Endothelial cell of umbilical vein (primary cell): Measurements from ENCODE around the gene ABL1. TPM values are rescaled to one million over a fixed set of nuclear protein-coding genes. Genes with fewer than 3 reads are reported as not detected.

ENCODE experiments used
- BruUV-seq: library from RNA; stranded (reverse); fragments of 400-500 nt; replicated peaks from 2 replicates; lab custom pipeline; 2021; lab: Mats Ljungman, UMichigan
- CTCF ChIA-PET: fragments of 300-600, 350-600 bp; sonication (Branson Sonifier 250); formaldehyde crosslinking; loops from one replicate; lab custom pipeline; 2021; ENCODE audit warnings: antibody characterized with exemption, inconsistent platforms; lab: Charles Lee
- POLR2A ChIA-PET: fragments of 300-600, 350-600 bp; sonication (Branson Sonifier 250); formaldehyde crosslinking; loops from one replicate; lab custom pipeline; 2021; ENCODE audit warnings: antibody characterized with exemption, inconsistent platforms; lab: Charles Lee
- DNase-seq: peaks from one replicate; pipeline ENCODE4 v3.0.0-alpha.2; 2011; ENCODE audit warnings: low read depth, low spot score
- FAIRE-seq: peaks from 2 replicates; lab custom pipeline; 2011; peaks lifted over from hg19 to GRCh38; lab: Jason Lieb, UNC
- H2AFZ ChIP-seq: 2 replicates; pipeline ENCODE4 v1.6.0; 2012; ENCODE audit warnings: low read depth, low read length, control low read depth, inconsistent platforms
- H3K27ac ChIP-seq: 2 replicates; pipeline ENCODE4 v1.5.1; 2011; ENCODE audit warnings: low read depth, mild to moderate bottlenecking, control low read depth, low read length, moderate library complexity; ENCODE audit not compliant: insufficient read depth
- H3K27me3 ChIP-seq, 2 experiments: 2 replicates each; pipeline versions ENCODE4 v1.6.0 to v1.6.1; 2011; ENCODE audit warnings: low read length in 2 of 2, mixed read lengths in 1 of 2; ENCODE audit not compliant: control insufficient read depth in 2 of 2, insufficient read depth in 2 of 2
- H3K36me3 ChIP-seq, 2 experiments: 2 replicates in 1 of 2; 3 replicates in 1 of 2; pipeline ENCODE4 v1.5.1; 2011; ENCODE audit warnings: low read length in 2 of 2, mild to moderate bottlenecking in 1 of 2, moderate library complexity in 1 of 2; ENCODE audit not compliant: control insufficient read depth in 2 of 2, insufficient read depth in 2 of 2; ENCODE audit errors: extremely low read depth in 1 of 2
- H3K4me1 ChIP-seq: 3 replicates; pipeline ENCODE4 v1.5.1; 2011; ENCODE audit warnings: mild to moderate bottlenecking, low read length; ENCODE audit not compliant: control insufficient read depth, insufficient read depth; ENCODE audit errors: extremely low read depth
- H3K4me2 ChIP-seq: 2 replicates; pipeline ENCODE4 v1.6.1; 2011; ENCODE audit warnings: low read length, control low read depth, mixed read lengths; ENCODE audit not compliant: insufficient read depth
- H3K4me3 ChIP-seq, 3 experiments: fragments of 200-600 bp in 1 of 3; sonication (generic), shearing (Covaris generic) in 1 of 3; replicated peaks in 1 of 3; 2 replicates each; pipeline ENCODE4 v1.5.1; 2011 to 2016; ENCODE audit warnings: control low read depth in 3 of 3, low read length in 3 of 3, mild to moderate bottlenecking in 2 of 3, inconsistent platforms in 1 of 3, low read depth in 1 of 3, moderate library complexity in 1 of 3; ENCODE audit not compliant: insufficient read depth in 1 of 3
- H3K79me2 ChIP-seq: 2 replicates; pipeline ENCODE4 v1.6.0; 2012; ENCODE audit warnings: low read length, inconsistent platforms; ENCODE audit not compliant: control insufficient read depth, insufficient read depth
- H3K9ac ChIP-seq: replicated peaks from 2 replicates; pipeline ENCODE3; 2011; ENCODE audit warnings: low read length, control low read depth; ENCODE audit not compliant: insufficient read depth; ENCODE audit errors: extremely low read depth
- H3K9me1 ChIP-seq: replicated peaks from 3 replicates; pipeline ENCODE4 v1.6.0; 2011; ENCODE audit warnings: mild to moderate bottlenecking, low read length; ENCODE audit not compliant: control insufficient read depth, insufficient read depth; ENCODE audit errors: extremely low read depth
- H3K9me3 ChIP-seq: replicated peaks from 2 replicates; pipeline ENCODE4 v1.5.1; 2012; ENCODE audit warnings: low read length, inconsistent platforms; ENCODE audit not compliant: control insufficient read depth, insufficient read depth
- H4K20me1 ChIP-seq: replicated peaks from 2 replicates; pipeline ENCODE3; 2011; ENCODE audit warnings: mild to moderate bottlenecking, low read length; ENCODE audit not compliant: control insufficient read depth, insufficient read depth; ENCODE audit errors: extremely low read depth
- EZH2 ChIP-seq: IDR thresholded peaks from 2 replicates; pipeline ENCODE4 v1.6.1; 2012; ENCODE audit warnings: borderline replicate concordance, low read depth, mild to moderate bottlenecking, moderate library complexity, low read length, inconsistent platforms; ENCODE audit not compliant: severe bottlenecking
- FOS ChIP-seq: IDR thresholded peaks from 2 replicates; pipeline ENCODE4 v1.6.1; 2011; ENCODE audit warnings: mild to moderate bottlenecking, low read length, moderate library complexity, borderline replicate concordance; ENCODE audit not compliant: insufficient read depth
- GATA2 ChIP-seq: IDR thresholded peaks from 2 replicates; pipeline ENCODE4 v1.7.0; 2011; ENCODE audit warnings: low read depth, mild to moderate bottlenecking, moderate library complexity, mixed read lengths, low read length; ENCODE audit not compliant: insufficient read length, insufficient read depth
- JUN ChIP-seq: IDR thresholded peaks from 2 replicates; pipeline ENCODE4 v1.6.1; 2011; ENCODE audit warnings: borderline replicate concordance, low read depth; ENCODE audit not compliant: insufficient read length, insufficient read depth
- MAX ChIP-seq: IDR thresholded peaks from 2 replicates; pipeline ENCODE4 v1.6.1; 2011; ENCODE audit not compliant: insufficient read depth, insufficient read length
- MYC ChIP-seq: IDR thresholded peaks from one replicate; pipeline ENCODE4 v1.6.1; 2011; ENCODE audit warnings: mild to moderate bottlenecking, low read depth, low read length
- POLR2A ChIP-seq: IDR thresholded peaks from 2 replicates; pipeline ENCODE4 v1.6.1; 2012; ENCODE audit warnings: low read depth, mild to moderate bottlenecking, control low read depth, low read length
- POLR2AphosphoS5 ChIP-seq: IDR thresholded peaks from 2 replicates; pipeline ENCODE4 v1.6.1; 2012; ENCODE audit warnings: low read depth, mild to moderate bottlenecking, control low read depth, low read length, moderate library complexity; ENCODE audit not compliant: insufficient read depth
- dilution Hi-C: fragments of 300-500 bp; cut with MboI; formaldehyde crosslinking; loops from one replicate; pipeline ENCODE4 v1.15.0; 2019; ENCODE audit warnings: low sequenced_read_pairs; ENCODE audit not compliant: extremely low pct_ligation_motif_present
- intact Hi-C: fragments of 100-400 bp; cut with micrococcal nuclease; formaldehyde crosslinking; loops from one replicate; pipeline ENCODE4 v1.10.0; 2022
- polyA plus RNA-seq, 4 experiments: library from polyadenylated mRNA; depleted of rRNA in 3 of 4; stranded (reverse) in 3 of 4; unstranded in 1 of 4; fragments of >200 nt; gene quantifications; 2 replicates each; pipeline versions ENCODE4 v1.2.1 to v1.2.3, GENCODE V29; 2011 to 2012; ENCODE audit warnings: missing spikeins in 1 of 4
- total RNA-seq: library from RNA; stranded (reverse); gene quantifications from 2 replicates; pipeline ENCODE4 v1.2.3, GENCODE V29; 2021
- TF ChIP-seq, protein P1 (sequence below), 2 donors: IDR thresholded peaks; 1 replicate in 1 of 2; 2 replicates in 1 of 2; pipeline ENCODE4 v1.5.1; 2011; ENCODE audit warnings: low read length in 2 of 2, mild to moderate bottlenecking in 2 of 2, moderate library complexity in 2 of 2, control low read depth in 1 of 2, inconsistent platforms in 1 of 2, low read depth in 1 of 2; ENCODE audit not compliant: insufficient read depth in 1 of 2; ENCODE audit errors: extremely low read depth in 1 of 2

The ABL1 gene
- total and polyA plus RNA-seq, 2 donors (not counting 3 experiments of a cell fraction or from before 2014, with no cell fraction given) = 32.1 to 87.1 TPM

DNA sequence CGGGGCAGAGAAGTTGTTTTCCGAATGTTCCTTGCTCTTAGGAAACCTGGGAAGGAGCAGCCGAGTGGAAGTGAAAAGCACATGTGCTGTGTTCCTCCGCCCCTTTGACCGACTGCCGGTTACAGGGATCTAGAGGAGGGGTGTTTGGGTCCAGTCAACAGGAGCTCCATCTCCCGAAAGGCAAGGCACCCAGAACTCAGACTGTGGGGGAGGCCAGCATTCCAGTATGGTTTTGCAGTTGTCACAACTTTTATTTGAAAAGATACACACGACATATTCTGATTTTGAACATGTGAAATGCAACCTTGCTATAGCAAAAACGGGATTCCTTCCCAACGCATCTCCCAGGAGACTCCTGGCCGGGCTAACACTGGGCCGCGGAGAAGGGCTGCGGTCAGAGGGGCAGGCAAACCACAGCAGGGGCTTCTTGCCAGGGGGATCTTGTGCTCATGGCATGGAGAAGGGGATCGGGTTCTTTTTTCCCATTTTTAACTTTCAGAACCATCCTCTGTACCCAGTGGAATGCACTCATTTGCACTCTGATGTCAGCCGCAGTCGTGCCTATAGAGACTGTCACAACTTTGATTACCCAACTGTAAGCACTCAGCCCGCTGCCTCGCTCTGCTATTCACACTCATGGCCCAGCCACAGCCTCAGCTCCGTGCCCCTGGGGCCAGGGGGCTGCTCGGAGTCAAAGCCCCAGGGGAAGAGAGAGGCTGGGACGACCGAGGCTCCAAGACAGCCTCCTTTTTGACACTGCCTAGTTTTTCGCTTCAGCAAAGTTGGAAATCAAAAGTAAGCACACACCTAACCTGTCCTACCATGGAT, 57.6 kb downstream of the ABL1 start:
- no TSS peak for BruUV-seq
- no peaks in the 10 kb centered on the region for H3K79me2 ChIP-seq
- H3K4me2 ChIP-seq = no peak overlapping the region
- H3K4me1 ChIP-seq = no peaks in the 10 kb centered on the region
- peaks cover 15 to 29% of the 10 kb centered on the region in 2 experiments for H3K36me3 ChIP-seq
- no peak overlapping the region for H3K27ac ChIP-seq
- no peak for DNase-seq
- H2AFZ ChIP-seq = no peak overlapping the region
- no peaks in the 10 kb centered on the region for H4K20me1 ChIP-seq
- no peaks in the 10 kb centered on the region for H3K9me1 ChIP-seq
- H3K27me3 ChIP-seq = no peaks in the 10 kb centered on the region
- intact Hi-C loops = loop anchor here (1.0 to 5.0 kb wide), 2 partner anchors 106 to 155 kb away; no protein-coding TSS in a partner anchor
- H3K9me3 ChIP-seq = no peaks in the 10 kb centered on the region
- CTCF ChIA-PET = interaction anchor here (1.0 to 4.4 kb wide), 9 partner anchors 9 to 192 kb away, joined by 3 to 46 read pairs (median 5); no protein-coding TSS in a partner anchor
- H3K9ac ChIP-seq = no peak overlapping the region
- no peak overlapping the region for H3K4me3 ChIP-seq
- no peak for FAIRE-seq
- dilution Hi-C loops = no loop called here
- POLR2A ChIA-PET = no interaction called here
- TF ChIP-seq JUN = no peak
- TF ChIP-seq GATA2 = no peak
- no peak for TF ChIP-seq FOS
- no peak for TF ChIP-seq MAX
- TF ChIP-seq, protein P1, sequence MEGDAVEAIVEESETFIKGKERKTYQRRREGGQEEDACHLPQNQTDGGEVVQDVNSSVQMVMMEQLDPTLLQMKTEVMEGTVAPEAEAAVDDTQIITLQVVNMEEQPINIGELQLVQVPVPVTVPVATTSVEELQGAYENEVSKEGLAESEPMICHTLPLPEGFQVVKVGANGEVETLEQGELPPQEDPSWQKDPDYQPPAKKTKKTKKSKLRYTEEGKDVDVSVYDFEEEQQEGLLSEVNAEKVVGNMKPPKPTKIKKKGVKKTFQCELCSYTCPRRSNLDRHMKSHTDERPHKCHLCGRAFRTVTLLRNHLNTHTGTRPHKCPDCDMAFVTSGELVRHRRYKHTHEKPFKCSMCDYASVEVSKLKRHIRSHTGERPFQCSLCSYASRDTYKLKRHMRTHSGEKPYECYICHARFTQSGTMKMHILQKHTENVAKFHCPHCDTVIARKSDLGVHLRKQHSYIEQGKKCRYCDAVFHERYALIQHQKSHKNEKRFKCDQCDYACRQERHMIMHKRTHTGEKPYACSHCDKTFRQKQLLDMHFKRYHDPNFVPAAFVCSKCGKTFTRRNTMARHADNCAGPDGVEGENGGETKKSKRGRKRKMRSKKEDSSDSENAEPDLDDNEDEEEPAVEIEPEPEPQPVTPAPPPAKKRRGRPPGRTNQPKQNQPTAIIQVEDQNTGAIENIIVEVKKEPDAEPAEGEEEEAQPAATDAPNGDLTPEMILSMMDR (IDR thresholded peaks at IDR 0.05; ENCODE audit: extremely low read depth in 1 of 2, insufficient read depth in 1 of 2, low read depth in 1 of 2, low read length in 2 of 2) = no peak
- TF ChIP-seq EZH2 = no peak
- TF ChIP-seq POLR2A = no peak
- TF ChIP-seq POLR2AphosphoS5 = no peak
- no peak for TF ChIP-seq MYC
